Measurements from ENCODE around the gene PTPRCAP. TPM values are rescaled to one million over a fixed set of nuclear protein-coding genes. Genes with fewer than 3 reads are reported as not detected.
A peak's percentile ranks its signal among the peaks of the same experiment; 100 is the strongest.
"Not testable (repeated sequence)": the region's sequence is repeated elsewhere in the genome, so short reads cannot be mapped to it uniquely, and the experiment has no call there.

PTPRCAP gene
- total and polyA plus RNA-seq, 7 donors = 0.71 to 129 (median 2.8) TPM

- no peak for TF ChIP-seq CTCF (IDR thresholded peaks at IDR 0.05)
- no peaks in the 10 kb centered on the region for H3K9me3 ChIP-seq
- intact Hi-C loops (cut with DNase I) = loop anchor here (5.0 kb wide), 1 partner anchor 78 kb away; the partner anchor contains the start of gene AIP
- H3K27ac ChIP-seq = no peak overlapping the region
- peaks cover 13 to 62% (median 30%) of the 10 kb centered on the region in 3 donors for H3K27me3 ChIP-seq
- peaks cover 0 to 30% (median 20%) of the 10 kb centered on the region in 4 donors for H3K4me1 ChIP-seq
- DNase-seq = no peak
- WGBS, 2 donors = 54 to 74% methylated on average over 13 of the region's 13 CpGs
- H3K4me3 ChIP-seq = peak overlapping the region in 1 of 4 donors; percentile 23
- peaks cover 0 to 2% (median under 1%) of the 10 kb centered on the region in 4 donors for H3K36me3 ChIP-seq
These were observed 32.8 kb downstream of the PTPRCAP start for GRCh38 chr11:67404515-67405195.

DNA sequence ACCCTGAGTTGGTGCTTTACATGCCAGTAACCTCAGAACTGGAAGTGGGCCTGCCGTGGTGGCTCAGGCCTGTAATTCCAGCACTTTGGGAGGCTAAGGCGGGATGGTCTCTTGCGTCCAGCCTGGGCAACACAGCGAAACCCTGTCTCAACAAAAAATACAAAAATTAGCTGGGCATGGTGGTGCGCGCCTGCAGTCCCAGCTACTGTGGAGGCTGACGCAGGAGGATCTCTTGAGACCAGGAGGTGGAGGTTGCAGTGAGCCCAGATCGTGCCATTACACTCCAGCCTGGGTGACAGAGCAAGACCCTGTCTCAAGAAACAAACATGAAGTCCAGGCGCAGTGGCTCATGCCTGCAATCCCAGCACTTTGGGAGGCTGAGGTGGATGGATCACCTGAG is 34.4 kb downstream of the PTPRCAP start:
- H3K4me3 ChIP-seq, DNase-seq, H3K9me3 ChIP-seq, H3K27ac ChIP-seq: not testable (repeated sequence)
- H3K27me3 ChIP-seq = peaks cover 0 to 46% (median 14%) of the 10 kb centered on the region in 3 donors
- H3K4me1 ChIP-seq = peaks cover 0 to 41% (median 30%) of the 10 kb centered on the region in 4 donors
- intact Hi-C loops (cut with DNase I) = loop anchor here (2.0 to 5.0 kb wide), 2 partner anchors 18 to 79 kb away; partner anchors contain the start of gene AIP
- 91 to 97% methylated on average over 9 of the region's 9 CpGs for WGBS, 2 donors
- peaks cover 14 to 17% (median 16%) of the 10 kb centered on the region in 4 donors for H3K36me3 ChIP-seq

GRCh38 chr11:67402192-67402839 is 35.2 kb downstream of the PTPRCAP start:
- H3K4me1 ChIP-seq = peaks cover 0 to 41% (median 33%) of the 10 kb centered on the region in 4 donors
- peak overlapping the region; percentile 92 to 93 (median 92) for H3K27ac ChIP-seq
- peak overlapping the region in 3 of 4 donors; percentile 74 to 84 (median 78) for H3K4me3 ChIP-seq
- peaks cover 21 to 25% (median 24%) of the 10 kb centered on the region in 4 donors for H3K36me3 ChIP-seq
- WGBS, 2 donors = 18 to 45% methylated on average over 19 of the region's 19 CpGs
- H3K27me3 ChIP-seq = peaks cover 0 to 38% (median 13%) of the 10 kb centered on the region in 3 donors
- DNase-seq, H3K9me3 ChIP-seq: not testable (repeated sequence)
- intact Hi-C loops (cut with DNase I) = loop anchor here (1.0 to 5.0 kb wide), 3 partner anchors 18 to 103 kb away; partner anchors contain the start of genes AIP and PITPNM1

DNA sequence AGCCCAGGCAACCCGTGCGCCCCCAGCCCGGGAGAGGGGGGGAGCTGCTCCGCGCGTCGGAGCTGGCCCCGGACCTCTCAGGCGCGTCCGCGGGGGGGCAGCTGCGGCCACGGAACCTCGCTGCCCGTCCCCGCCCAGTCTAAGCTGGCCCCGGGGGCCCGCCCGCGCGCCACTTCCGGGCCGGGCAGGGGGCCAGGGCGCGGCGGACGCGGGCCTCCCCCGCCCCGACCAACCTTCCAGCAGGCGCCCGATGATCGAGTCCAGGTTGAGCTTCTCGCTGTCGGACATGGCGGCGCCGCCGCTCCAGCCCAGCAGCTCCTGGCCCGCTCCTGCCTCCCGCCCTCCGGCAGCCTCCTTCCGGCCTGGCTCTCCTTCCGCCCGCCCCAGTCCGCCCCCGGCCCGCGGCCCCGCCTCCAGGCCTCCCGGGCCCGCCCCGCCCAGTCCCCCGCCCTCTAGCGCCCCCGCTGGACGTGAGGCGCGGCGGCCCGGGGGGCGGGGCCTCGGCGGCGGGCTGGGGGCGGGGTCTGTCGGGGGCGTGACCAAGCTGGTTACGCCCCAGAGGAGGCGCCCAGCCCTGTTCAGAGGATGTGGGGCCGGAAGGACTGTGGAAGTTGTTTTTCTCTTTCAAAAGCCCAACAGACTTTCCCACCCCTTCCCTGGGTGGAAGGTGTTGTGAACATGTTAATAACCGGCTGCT is 35.8 kb downstream of the PTPRCAP start, which contains the start of gene PPP1CA:
PPP1CA (minus strand) TSS at position 364 of the 697 bp plus-strand sequence; CDS start at position 288, 76 bp downstream.
- WGBS, 2 donors = 0 to 1% methylated on average over 73 of the region's 73 CpGs
- TF ChIP-seq CTCF (IDR thresholded peaks at IDR 0.05) (peak in 2 of 4 experiments; percentile 11 to 48), POLR2AphosphoS5 (IDR thresholded peaks at IDR 0.05) (peak; percentile 74 to 93 (median 90)), POLR2A (IDR thresholded peaks at IDR 0.05) (peak in 1 of 2 donors; percentile 70), EP300 (IDR thresholded peaks at IDR 0.05) (no peak)
- intact Hi-C loops (cut with DNase I) = loop anchor here (1.0 to 5.0 kb wide), 4 partner anchors 19 to 104 kb away; partner anchors contain the start of genes AIP, PITPNM1 and TMEM134

GRCh38 chr11:67400942-67401494 is 36.5 kb downstream of the PTPRCAP start:
- 1 to 4% methylated on average over 27 of the region's 27 CpGs for WGBS, 2 donors
- peaks cover 0 to 46% (median 36%) of the 10 kb centered on the region in 4 donors for H3K4me1 ChIP-seq
- DNase-seq = peak; percentile 80
- H3K36me3 ChIP-seq = peaks cover 23 to 38% (median 30%) of the 10 kb centered on the region in 4 donors
- TF ChIP-seq POLR2A (IDR thresholded peaks at IDR 0.05) (no peak), EP300 (IDR thresholded peaks at IDR 0.05) (no peak), CTCF (IDR thresholded peaks at IDR 0.05) (no peak), POLR2AphosphoS5 (IDR thresholded peaks at IDR 0.05) (no peak)
- no peaks in the 10 kb centered on the region for H3K9me3 ChIP-seq
- H3K4me3 ChIP-seq = peak overlapping the region; percentile 74 to 84 (median 76)
- intact Hi-C loops (cut with DNase I) = loop anchor here (2.0 to 5.0 kb wide), 2 partner anchors 68 to 81 kb away; partner anchors contain the start of genes AIP and TMEM134
- H3K27me3 ChIP-seq = peaks cover 0 to 25% (median 6%) of the 10 kb centered on the region in 3 donors
- H3K27ac ChIP-seq = peak overlapping the region; percentile 92 to 93 (median 92)

More for the DNA sequence above, 35.8 kb downstream of the PTPRCAP start, which contains the start of gene PPP1CA:
- Histone ChIP-seq H3K4me1 (peaks cover 0 to 43% (median 36%) of the 10 kb centered on the region in 4 donors), H3K27ac (peak within 1 kb of the TSS; percentile 92 to 93 (median 92)), H3K27me3 (peaks cover 0 to 31% (median 12%) of the 10 kb centered on the region in 3 donors), H3K36me3 (peaks cover 23 to 32% (median 27%) of the 10 kb centered on the region in 4 donors), H3K4me3 (peak within 1 kb of the TSS; percentile 74 to 84 (median 76)), H3K9me3 (no peaks in the 10 kb centered on the region)
- DNase-seq = peak; percentile 95
